Endothelial cell of umbilical vein (primary cell): ENCODE data around the gene RGS6. TPM values are rescaled to one million over a fixed set of nuclear protein-coding genes. Genes with fewer than 3 reads are reported as not detected.

Experiments
- BruUV-seq: library from RNA; stranded (reverse); fragments of 400-500 nt; replicated peaks from 2 replicates; lab custom pipeline; 2021; lab: Mats Ljungman, UMichigan
- CTCF ChIA-PET: fragments of 300-600, 350-600 bp; sonication (Branson Sonifier 250); formaldehyde crosslinking; loops from one replicate; lab custom pipeline; 2021; ENCODE audit warnings: antibody characterized with exemption, inconsistent platforms; lab: Charles Lee
- POLR2A ChIA-PET: fragments of 300-600, 350-600 bp; sonication (Branson Sonifier 250); formaldehyde crosslinking; loops from one replicate; lab custom pipeline; 2021; ENCODE audit warnings: antibody characterized with exemption, inconsistent platforms; lab: Charles Lee
- DNase-seq: peaks from one replicate; pipeline ENCODE4 v3.0.0-alpha.2; 2011; ENCODE audit warnings: low read depth, low spot score
- FAIRE-seq: peaks from 2 replicates; lab custom pipeline; 2011; peaks lifted over from hg19 to GRCh38; lab: Jason Lieb, UNC
- H2AFZ ChIP-seq: 2 replicates; pipeline ENCODE4 v1.6.0; 2012; ENCODE audit warnings: low read depth, low read length, control low read depth, inconsistent platforms
- H3K27ac ChIP-seq: 2 replicates; pipeline ENCODE4 v1.5.1; 2011; ENCODE audit warnings: low read depth, mild to moderate bottlenecking, control low read depth, low read length, moderate library complexity; ENCODE audit not compliant: insufficient read depth
- H3K27me3 ChIP-seq, 2 experiments: 2 replicates each; pipeline versions ENCODE4 v1.6.0 to v1.6.1; 2011; ENCODE audit warnings: low read length in 2 of 2, mixed read lengths in 1 of 2; ENCODE audit not compliant: control insufficient read depth in 2 of 2, insufficient read depth in 2 of 2
- H3K36me3 ChIP-seq, 2 experiments: 2 replicates in 1 of 2; 3 replicates in 1 of 2; pipeline ENCODE4 v1.5.1; 2011; ENCODE audit warnings: low read length in 2 of 2, mild to moderate bottlenecking in 1 of 2, moderate library complexity in 1 of 2; ENCODE audit not compliant: control insufficient read depth in 2 of 2, insufficient read depth in 2 of 2; ENCODE audit errors: extremely low read depth in 1 of 2
- H3K4me1 ChIP-seq: 3 replicates; pipeline ENCODE4 v1.5.1; 2011; ENCODE audit warnings: mild to moderate bottlenecking, low read length; ENCODE audit not compliant: control insufficient read depth, insufficient read depth; ENCODE audit errors: extremely low read depth
- H3K4me2 ChIP-seq: 2 replicates; pipeline ENCODE4 v1.6.1; 2011; ENCODE audit warnings: low read length, control low read depth, mixed read lengths; ENCODE audit not compliant: insufficient read depth
- H3K4me3 ChIP-seq, 3 experiments: fragments of 200-600 bp in 1 of 3; sonication (generic), shearing (Covaris generic) in 1 of 3; replicated peaks in 1 of 3; 2 replicates each; pipeline ENCODE4 v1.5.1; 2011 to 2016; ENCODE audit warnings: control low read depth in 3 of 3, low read length in 3 of 3, mild to moderate bottlenecking in 2 of 3, inconsistent platforms in 1 of 3, low read depth in 1 of 3, moderate library complexity in 1 of 3; ENCODE audit not compliant: insufficient read depth in 1 of 3
- H3K79me2 ChIP-seq: 2 replicates; pipeline ENCODE4 v1.6.0; 2012; ENCODE audit warnings: low read length, inconsistent platforms; ENCODE audit not compliant: control insufficient read depth, insufficient read depth
- H3K9ac ChIP-seq: replicated peaks from 2 replicates; pipeline ENCODE3; 2011; ENCODE audit warnings: low read length, control low read depth; ENCODE audit not compliant: insufficient read depth; ENCODE audit errors: extremely low read depth
- H3K9me1 ChIP-seq: replicated peaks from 3 replicates; pipeline ENCODE4 v1.6.0; 2011; ENCODE audit warnings: mild to moderate bottlenecking, low read length; ENCODE audit not compliant: control insufficient read depth, insufficient read depth; ENCODE audit errors: extremely low read depth
- H3K9me3 ChIP-seq: replicated peaks from 2 replicates; pipeline ENCODE4 v1.5.1; 2012; ENCODE audit warnings: low read length, inconsistent platforms; ENCODE audit not compliant: control insufficient read depth, insufficient read depth
- H4K20me1 ChIP-seq: replicated peaks from 2 replicates; pipeline ENCODE3; 2011; ENCODE audit warnings: mild to moderate bottlenecking, low read length; ENCODE audit not compliant: control insufficient read depth, insufficient read depth; ENCODE audit errors: extremely low read depth
- EZH2 ChIP-seq: IDR thresholded peaks from 2 replicates; pipeline ENCODE4 v1.6.1; 2012; ENCODE audit warnings: borderline replicate concordance, low read depth, mild to moderate bottlenecking, moderate library complexity, low read length, inconsistent platforms; ENCODE audit not compliant: severe bottlenecking
- FOS ChIP-seq: IDR thresholded peaks from 2 replicates; pipeline ENCODE4 v1.6.1; 2011; ENCODE audit warnings: mild to moderate bottlenecking, low read length, moderate library complexity, borderline replicate concordance; ENCODE audit not compliant: insufficient read depth
- GATA2 ChIP-seq: IDR thresholded peaks from 2 replicates; pipeline ENCODE4 v1.7.0; 2011; ENCODE audit warnings: low read depth, mild to moderate bottlenecking, moderate library complexity, mixed read lengths, low read length; ENCODE audit not compliant: insufficient read length, insufficient read depth
- JUN ChIP-seq: IDR thresholded peaks from 2 replicates; pipeline ENCODE4 v1.6.1; 2011; ENCODE audit warnings: borderline replicate concordance, low read depth; ENCODE audit not compliant: insufficient read length, insufficient read depth
- MYC ChIP-seq: IDR thresholded peaks from one replicate; pipeline ENCODE4 v1.6.1; 2011; ENCODE audit warnings: mild to moderate bottlenecking, low read depth, low read length
- POLR2A ChIP-seq: IDR thresholded peaks from 2 replicates; pipeline ENCODE4 v1.6.1; 2012; ENCODE audit warnings: low read depth, mild to moderate bottlenecking, control low read depth, low read length
- POLR2AphosphoS5 ChIP-seq: IDR thresholded peaks from 2 replicates; pipeline ENCODE4 v1.6.1; 2012; ENCODE audit warnings: low read depth, mild to moderate bottlenecking, control low read depth, low read length, moderate library complexity; ENCODE audit not compliant: insufficient read depth
- dilution Hi-C: fragments of 300-500 bp; cut with MboI; formaldehyde crosslinking; loops from one replicate; pipeline ENCODE4 v1.15.0; 2019; ENCODE audit warnings: low sequenced_read_pairs; ENCODE audit not compliant: extremely low pct_ligation_motif_present
- intact Hi-C: fragments of 100-400 bp; cut with micrococcal nuclease; formaldehyde crosslinking; loops from one replicate; pipeline ENCODE4 v1.10.0; 2022
- polyA plus RNA-seq, 4 experiments: library from polyadenylated mRNA; depleted of rRNA in 3 of 4; stranded (reverse) in 3 of 4; unstranded in 1 of 4; fragments of >200 nt; gene quantifications; 2 replicates each; pipeline versions ENCODE4 v1.2.1 to v1.2.3, GENCODE V29; 2011 to 2012; ENCODE audit warnings: missing spikeins in 1 of 4
- total RNA-seq: library from RNA; stranded (reverse); gene quantifications from 2 replicates; pipeline ENCODE4 v1.2.3, GENCODE V29; 2021
- TF ChIP-seq, protein P1 (sequence below), 2 donors: IDR thresholded peaks; 1 replicate in 1 of 2; 2 replicates in 1 of 2; pipeline ENCODE4 v1.5.1; 2011; ENCODE audit warnings: low read length in 2 of 2, mild to moderate bottlenecking in 2 of 2, moderate library complexity in 2 of 2, control low read depth in 1 of 2, inconsistent platforms in 1 of 2, low read depth in 1 of 2; ENCODE audit not compliant: insufficient read depth in 1 of 2; ENCODE audit errors: extremely low read depth in 1 of 2
- TF ChIP-seq, protein P2 (sequence below): IDR thresholded peaks from 2 replicates; pipeline ENCODE4 v1.6.1; 2011; ENCODE audit not compliant: insufficient read depth, insufficient read length

Gene RGS6
- total and polyA plus RNA-seq, 2 donors (not counting 3 experiments of a cell fraction or from before 2014, with no cell fraction given): not detected

DNA sequence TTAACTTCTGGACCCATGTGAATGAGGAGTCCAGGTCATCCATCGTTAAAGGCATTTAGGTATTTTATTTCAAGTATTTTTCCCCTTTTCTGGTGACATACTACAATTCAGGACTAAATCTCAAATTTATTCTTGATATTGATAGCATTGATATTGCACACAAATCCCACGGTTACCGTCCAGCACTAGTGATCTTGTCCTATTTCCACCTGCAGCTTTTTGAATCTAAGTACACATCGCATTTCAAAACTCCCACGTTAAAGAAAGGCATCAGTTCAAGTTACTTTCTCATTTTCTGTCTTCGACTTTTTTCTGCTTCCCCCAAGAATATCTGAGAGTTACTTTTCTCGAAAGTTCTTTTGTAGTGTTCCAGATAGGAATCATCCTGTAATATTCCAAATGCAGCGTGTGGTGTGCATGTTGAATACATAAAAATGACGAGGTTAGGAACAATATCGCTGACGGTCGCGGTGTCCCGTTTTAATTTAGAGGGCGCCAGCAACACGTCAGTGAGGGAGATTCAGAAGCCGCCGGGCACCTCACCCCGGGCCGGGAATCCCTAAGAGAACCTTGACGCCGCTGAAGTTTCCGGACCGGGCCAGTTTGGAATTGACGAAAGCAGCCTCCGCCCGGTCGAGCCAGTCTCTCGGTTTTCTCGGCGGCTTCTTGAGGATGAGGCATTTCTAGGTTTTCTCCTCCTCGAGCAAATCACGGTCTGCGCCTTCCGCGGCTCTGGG, 569 bp upstream of the RGS6 start:
- H3K79me2 ChIP-seq: no peaks in the 10 kb centered on the region
- no peak overlapping the region for H2AFZ ChIP-seq
- intact Hi-C loops: no loop called here
- no peaks in the 10 kb centered on the region for H3K4me1 ChIP-seq
- peaks cover 15 to 27% of the 10 kb centered on the region in 2 experiments for H3K27me3 ChIP-seq
- H4K20me1 ChIP-seq: no peaks in the 10 kb centered on the region
- CTCF ChIA-PET: no interaction called here
- DNase-seq (no peak), FAIRE-seq (no peak)
- dilution Hi-C loops: no loop called here
- POLR2A ChIA-PET: no interaction called here
- no peak overlapping the region for H3K4me2 ChIP-seq
- TF ChIP-seq EZH2: peak; percentile 1
- TF ChIP-seq POLR2AphosphoS5: no peak
- H3K9me1 ChIP-seq: no peaks in the 10 kb centered on the region
- no peak overlapping the region for H3K4me3 ChIP-seq
- BruUV-seq: no TSS peak
- H3K9me3 ChIP-seq: no peaks in the 10 kb centered on the region
- no peak overlapping the region for H3K9ac ChIP-seq
- H3K36me3 ChIP-seq: no peaks in the 10 kb centered on the region
- no peak overlapping the region for H3K27ac ChIP-seq

DNA sequence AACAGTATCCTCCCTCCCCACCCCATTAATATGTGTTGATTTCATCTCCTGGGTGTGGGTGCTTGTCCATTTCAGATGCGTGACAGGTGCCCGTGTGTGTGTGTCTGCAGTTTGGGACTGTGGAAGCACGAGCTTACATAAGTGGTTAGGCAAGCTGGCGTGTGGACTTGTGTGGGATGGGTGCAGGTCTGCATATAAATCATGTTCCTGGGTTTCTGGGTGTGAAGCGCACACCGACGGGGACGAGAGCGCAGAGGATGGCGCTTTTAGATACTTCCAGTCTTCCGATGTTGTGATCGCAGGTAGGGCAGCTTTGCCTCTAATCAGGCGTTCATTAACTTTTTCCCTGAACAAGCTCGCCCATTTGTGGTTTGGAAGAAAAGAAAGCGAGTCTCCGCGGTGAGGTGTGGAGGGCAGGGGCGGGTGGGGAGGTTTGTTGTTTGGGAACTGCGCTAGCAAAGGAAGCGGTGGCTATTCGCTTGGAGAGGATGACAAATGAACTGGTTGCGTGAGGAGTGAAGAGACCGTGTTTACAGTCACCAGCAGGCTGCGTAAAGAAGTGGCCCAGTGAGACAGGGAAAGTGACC, 865 bp downstream of the RGS6 start:
- CTCF ChIA-PET: no interaction called here
- H3K4me2 ChIP-seq: no peak overlapping the region
- no peaks in the 10 kb centered on the region for H3K4me1 ChIP-seq
- dilution Hi-C loops (no loop called here), intact Hi-C loops (no loop called here)
- H2AFZ ChIP-seq: no peak overlapping the region
- H3K27ac ChIP-seq: no peak overlapping the region
- POLR2A ChIA-PET: no interaction called here
- no peaks in the 10 kb centered on the region for H3K36me3 ChIP-seq
- H3K9ac ChIP-seq: no peak overlapping the region
- TF ChIP-seq POLR2A (no peak), POLR2AphosphoS5 (no peak), GATA2 (no peak), JUN (no peak), EZH2 (no peak), MYC (no peak), FOS (no peak)
- TF ChIP-seq, protein P1, sequence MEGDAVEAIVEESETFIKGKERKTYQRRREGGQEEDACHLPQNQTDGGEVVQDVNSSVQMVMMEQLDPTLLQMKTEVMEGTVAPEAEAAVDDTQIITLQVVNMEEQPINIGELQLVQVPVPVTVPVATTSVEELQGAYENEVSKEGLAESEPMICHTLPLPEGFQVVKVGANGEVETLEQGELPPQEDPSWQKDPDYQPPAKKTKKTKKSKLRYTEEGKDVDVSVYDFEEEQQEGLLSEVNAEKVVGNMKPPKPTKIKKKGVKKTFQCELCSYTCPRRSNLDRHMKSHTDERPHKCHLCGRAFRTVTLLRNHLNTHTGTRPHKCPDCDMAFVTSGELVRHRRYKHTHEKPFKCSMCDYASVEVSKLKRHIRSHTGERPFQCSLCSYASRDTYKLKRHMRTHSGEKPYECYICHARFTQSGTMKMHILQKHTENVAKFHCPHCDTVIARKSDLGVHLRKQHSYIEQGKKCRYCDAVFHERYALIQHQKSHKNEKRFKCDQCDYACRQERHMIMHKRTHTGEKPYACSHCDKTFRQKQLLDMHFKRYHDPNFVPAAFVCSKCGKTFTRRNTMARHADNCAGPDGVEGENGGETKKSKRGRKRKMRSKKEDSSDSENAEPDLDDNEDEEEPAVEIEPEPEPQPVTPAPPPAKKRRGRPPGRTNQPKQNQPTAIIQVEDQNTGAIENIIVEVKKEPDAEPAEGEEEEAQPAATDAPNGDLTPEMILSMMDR (IDR thresholded peaks at IDR 0.05; ENCODE audit: extremely low read depth in 1 of 2, insufficient read depth in 1 of 2, low read depth in 1 of 2, low read length in 2 of 2): no peak
- TF ChIP-seq, protein P2, sequence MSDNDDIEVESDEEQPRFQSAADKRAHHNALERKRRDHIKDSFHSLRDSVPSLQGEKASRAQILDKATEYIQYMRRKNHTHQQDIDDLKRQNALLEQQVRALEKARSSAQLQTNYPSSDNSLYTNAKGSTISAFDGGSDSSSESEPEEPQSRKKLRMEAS: no peak
- H4K20me1 ChIP-seq: no peaks in the 10 kb centered on the region
- H3K79me2 ChIP-seq: no peaks in the 10 kb centered on the region
- BruUV-seq: no TSS peak
- no peaks in the 10 kb centered on the region for H3K9me3 ChIP-seq
- DNase-seq (no peak), FAIRE-seq (no peak)
- peaks cover 15 to 27% of the 10 kb centered on the region in 2 experiments for H3K27me3 ChIP-seq
- no peak overlapping the region for H3K4me3 ChIP-seq
- H3K9me1 ChIP-seq: no peaks in the 10 kb centered on the region
